ENCODE data around the gene HLA-DOA.

- no peak for TF ChIP-seq CTCF (IDR thresholded peaks at IDR 0.05)
- no peak for TF ChIP-seq EZH2 (IDR thresholded peaks at IDR 0.05; ENCODE audit: borderline replicate concordance, insufficient read depth, low read depth, low read length, poor library complexity, severe bottlenecking)
These were observed 4.2 kb upstream of the HLA-DOA start for GRCh38 chr6:33013608-33014007.

Measured in B cell (primary cell).